ENCODE data around the gene GLCE. TPM values are rescaled to one million over a fixed set of nuclear protein-coding genes. Genes with fewer than 3 reads are reported as not detected.

The GLCE gene
- total RNA-seq, 1 donor from 2014 or later = 2.5 TPM

GRCh38 chr15:69317392-69317841 lies 157.0 kb downstream of the GLCE start:
- intact Hi-C loops (cut with micrococcal nuclease) = no loop called here

- intact Hi-C loops (cut with micrococcal nuclease) = no loop called here
Measured at GRCh38 chr15:69318033-69318432, 157.6 kb downstream of the GLCE start.

- intact Hi-C loops (cut with micrococcal nuclease) = no loop called here
Measured at GRCh38 chr15:69319384-69320375, 159.2 kb downstream of the GLCE start.

- intact Hi-C loops (cut with micrococcal nuclease) = no loop called here
Measured at GRCh38 chr15:69320977-69321554, 160.6 kb downstream of the GLCE start.

Other genes starting within 250 kb of the GLCE start
- gene SPESP1, start 230.1 kb upstream of the GLCE start, total RNA-seq = 0.64 and 1.0 TPM in 2 replicates
- gene NOX5, start 145.9 kb upstream of the GLCE start, total RNA-seq = 0.02 TPM in 2 replicates
- not detected in 2 replicates for gene PAQR5, start 138.3 kb downstream of the GLCE start, total RNA-seq